Endothelial cell of umbilical vein (primary cell): Measurements from ENCODE around the gene MASP2. TPM values are rescaled to one million over a fixed set of nuclear protein-coding genes. Genes with fewer than 3 reads are reported as not detected.

Experiments
- BruUV-seq: library from RNA; stranded (reverse); fragments of 400-500 nt; replicated peaks from 2 replicates; lab custom pipeline; 2021; lab: Mats Ljungman, UMichigan
- CTCF ChIA-PET: fragments of 300-600, 350-600 bp; sonication (Branson Sonifier 250); formaldehyde crosslinking; loops from one replicate; lab custom pipeline; 2021; ENCODE audit warnings: antibody characterized with exemption, inconsistent platforms; lab: Charles Lee
- POLR2A ChIA-PET: fragments of 300-600, 350-600 bp; sonication (Branson Sonifier 250); formaldehyde crosslinking; loops from one replicate; lab custom pipeline; 2021; ENCODE audit warnings: antibody characterized with exemption, inconsistent platforms; lab: Charles Lee
- DNase-seq: peaks from one replicate; pipeline ENCODE4 v3.0.0-alpha.2; 2011; ENCODE audit warnings: low read depth, low spot score
- FAIRE-seq: peaks from 2 replicates; lab custom pipeline; 2011; peaks lifted over from hg19 to GRCh38; lab: Jason Lieb, UNC
- H2AFZ ChIP-seq: 2 replicates; pipeline ENCODE4 v1.6.0; 2012; ENCODE audit warnings: low read depth, low read length, control low read depth, inconsistent platforms
- H3K27ac ChIP-seq: 2 replicates; pipeline ENCODE4 v1.5.1; 2011; ENCODE audit warnings: low read depth, mild to moderate bottlenecking, control low read depth, low read length, moderate library complexity; ENCODE audit not compliant: insufficient read depth
- H3K27me3 ChIP-seq, 2 experiments: 2 replicates each; pipeline versions ENCODE4 v1.6.0 to v1.6.1; 2011; ENCODE audit warnings: low read length in 2 of 2, mixed read lengths in 1 of 2; ENCODE audit not compliant: control insufficient read depth in 2 of 2, insufficient read depth in 2 of 2
- H3K36me3 ChIP-seq, 2 experiments: 2 replicates in 1 of 2; 3 replicates in 1 of 2; pipeline ENCODE4 v1.5.1; 2011; ENCODE audit warnings: low read length in 2 of 2, mild to moderate bottlenecking in 1 of 2, moderate library complexity in 1 of 2; ENCODE audit not compliant: control insufficient read depth in 2 of 2, insufficient read depth in 2 of 2; ENCODE audit errors: extremely low read depth in 1 of 2
- H3K4me1 ChIP-seq: 3 replicates; pipeline ENCODE4 v1.5.1; 2011; ENCODE audit warnings: mild to moderate bottlenecking, low read length; ENCODE audit not compliant: control insufficient read depth, insufficient read depth; ENCODE audit errors: extremely low read depth
- H3K4me2 ChIP-seq: 2 replicates; pipeline ENCODE4 v1.6.1; 2011; ENCODE audit warnings: low read length, control low read depth, mixed read lengths; ENCODE audit not compliant: insufficient read depth
- H3K4me3 ChIP-seq, 3 experiments: fragments of 200-600 bp in 1 of 3; sonication (generic), shearing (Covaris generic) in 1 of 3; replicated peaks in 1 of 3; 2 replicates each; pipeline ENCODE4 v1.5.1; 2011 to 2016; ENCODE audit warnings: control low read depth in 3 of 3, low read length in 3 of 3, mild to moderate bottlenecking in 2 of 3, inconsistent platforms in 1 of 3, low read depth in 1 of 3, moderate library complexity in 1 of 3; ENCODE audit not compliant: insufficient read depth in 1 of 3
- H3K79me2 ChIP-seq: 2 replicates; pipeline ENCODE4 v1.6.0; 2012; ENCODE audit warnings: low read length, inconsistent platforms; ENCODE audit not compliant: control insufficient read depth, insufficient read depth
- H3K9ac ChIP-seq: replicated peaks from 2 replicates; pipeline ENCODE3; 2011; ENCODE audit warnings: low read length, control low read depth; ENCODE audit not compliant: insufficient read depth; ENCODE audit errors: extremely low read depth
- H3K9me1 ChIP-seq: replicated peaks from 3 replicates; pipeline ENCODE4 v1.6.0; 2011; ENCODE audit warnings: mild to moderate bottlenecking, low read length; ENCODE audit not compliant: control insufficient read depth, insufficient read depth; ENCODE audit errors: extremely low read depth
- H3K9me3 ChIP-seq: replicated peaks from 2 replicates; pipeline ENCODE4 v1.5.1; 2012; ENCODE audit warnings: low read length, inconsistent platforms; ENCODE audit not compliant: control insufficient read depth, insufficient read depth
- H4K20me1 ChIP-seq: replicated peaks from 2 replicates; pipeline ENCODE3; 2011; ENCODE audit warnings: mild to moderate bottlenecking, low read length; ENCODE audit not compliant: control insufficient read depth, insufficient read depth; ENCODE audit errors: extremely low read depth
- CTCF ChIP-seq, 2 donors: IDR thresholded peaks; 1 replicate in 1 of 2; 2 replicates in 1 of 2; pipeline ENCODE4 v1.5.1; 2011; ENCODE audit warnings: low read length in 2 of 2, mild to moderate bottlenecking in 2 of 2, moderate library complexity in 2 of 2, control low read depth in 1 of 2, inconsistent platforms in 1 of 2, low read depth in 1 of 2; ENCODE audit not compliant: insufficient read depth in 1 of 2; ENCODE audit errors: extremely low read depth in 1 of 2
- EZH2 ChIP-seq: IDR thresholded peaks from 2 replicates; pipeline ENCODE4 v1.6.1; 2012; ENCODE audit warnings: borderline replicate concordance, low read depth, mild to moderate bottlenecking, moderate library complexity, low read length, inconsistent platforms; ENCODE audit not compliant: severe bottlenecking
- FOS ChIP-seq: IDR thresholded peaks from 2 replicates; pipeline ENCODE4 v1.6.1; 2011; ENCODE audit warnings: mild to moderate bottlenecking, low read length, moderate library complexity, borderline replicate concordance; ENCODE audit not compliant: insufficient read depth
- GATA2 ChIP-seq: IDR thresholded peaks from 2 replicates; pipeline ENCODE4 v1.7.0; 2011; ENCODE audit warnings: low read depth, mild to moderate bottlenecking, moderate library complexity, mixed read lengths, low read length; ENCODE audit not compliant: insufficient read length, insufficient read depth
- JUN ChIP-seq: IDR thresholded peaks from 2 replicates; pipeline ENCODE4 v1.6.1; 2011; ENCODE audit warnings: borderline replicate concordance, low read depth; ENCODE audit not compliant: insufficient read length, insufficient read depth
- MAX ChIP-seq: IDR thresholded peaks from 2 replicates; pipeline ENCODE4 v1.6.1; 2011; ENCODE audit not compliant: insufficient read depth, insufficient read length
- MYC ChIP-seq: IDR thresholded peaks from one replicate; pipeline ENCODE4 v1.6.1; 2011; ENCODE audit warnings: mild to moderate bottlenecking, low read depth, low read length
- POLR2A ChIP-seq: IDR thresholded peaks from 2 replicates; pipeline ENCODE4 v1.6.1; 2012; ENCODE audit warnings: low read depth, mild to moderate bottlenecking, control low read depth, low read length
- POLR2AphosphoS5 ChIP-seq: IDR thresholded peaks from 2 replicates; pipeline ENCODE4 v1.6.1; 2012; ENCODE audit warnings: low read depth, mild to moderate bottlenecking, control low read depth, low read length, moderate library complexity; ENCODE audit not compliant: insufficient read depth
- dilution Hi-C: fragments of 300-500 bp; cut with MboI; formaldehyde crosslinking; loops from one replicate; pipeline ENCODE4 v1.15.0; 2019; ENCODE audit warnings: low sequenced_read_pairs; ENCODE audit not compliant: extremely low pct_ligation_motif_present
- intact Hi-C: fragments of 100-400 bp; cut with micrococcal nuclease; formaldehyde crosslinking; loops from one replicate; pipeline ENCODE4 v1.10.0; 2022
- polyA plus RNA-seq, 4 experiments: library from polyadenylated mRNA; depleted of rRNA in 3 of 4; stranded (reverse) in 3 of 4; unstranded in 1 of 4; fragments of >200 nt; gene quantifications; 2 replicates each; pipeline versions ENCODE4 v1.2.1 to v1.2.3, GENCODE V29; 2011 to 2012; ENCODE audit warnings: missing spikeins in 1 of 4
- total RNA-seq: library from RNA; stranded (reverse); gene quantifications from 2 replicates; pipeline ENCODE4 v1.2.3, GENCODE V29; 2021

Gene MASP2
- total and polyA plus RNA-seq, 2 donors (not counting 3 experiments of a cell fraction or from before 2014, with no cell fraction given) = 0.53 TPM; not detected in 1

- ChIA-PET POLR2A (no interaction called here), CTCF (no interaction called here)
- dilution Hi-C loops = no loop called here
- H3K9me1 ChIP-seq = no peaks in the 10 kb centered on the region
- DNase-seq (no peak), FAIRE-seq (no peak)
- no peak overlapping the region for H2AFZ ChIP-seq
- H3K9me3 ChIP-seq = no peaks in the 10 kb centered on the region
- no peak overlapping the region for H3K4me3 ChIP-seq
- no peaks in the 10 kb centered on the region for H3K4me1 ChIP-seq
- no peaks in the 10 kb centered on the region for H3K79me2 ChIP-seq
- intact Hi-C loops = no loop called here
- no TSS peak for BruUV-seq
- H3K9ac ChIP-seq = no peak overlapping the region
- TF ChIP-seq CTCF (IDR thresholded peaks at IDR 0.05; ENCODE audit: extremely low read depth in 1 of 2, insufficient read depth in 1 of 2, low read depth in 1 of 2, low read length in 2 of 2) = no peak
- TF ChIP-seq GATA2 = no peak
- TF ChIP-seq FOS = no peak
- TF ChIP-seq POLR2A = no peak
- TF ChIP-seq EZH2 = no peak
- no peak for TF ChIP-seq JUN
- no peak for TF ChIP-seq POLR2AphosphoS5
- TF ChIP-seq MYC = no peak
- TF ChIP-seq MAX = no peak
- H3K36me3 ChIP-seq = no peaks in the 10 kb centered on the region
- no peak overlapping the region for H3K4me2 ChIP-seq
- H3K27ac ChIP-seq = no peak overlapping the region
- H3K27me3 ChIP-seq = no peaks in the 10 kb centered on the region
- H4K20me1 ChIP-seq = no peaks in the 10 kb centered on the region
Measured at GRCh38 chr1:10989095-10989494, 57.9 kb downstream of the MASP2 start.
